GM21381 (cell line): Measurements from ENCODE around the gene TCN1.
"Not testable (repeated sequence)": the region's sequence is repeated elsewhere in the genome, so short reads cannot be mapped to it uniquely, and the experiment has no call there.

Experiments
- ATAC-seq: cut with Tn5 transposase; IDR thresholded peaks from one replicate; pipeline ENCODE4 v1.9.1; 2021; ENCODE audit warnings: mild to moderate bottlenecking, moderate library complexity; ENCODE audit not compliant: unreplicated experiment

Gene TCN1

GRCh38 chr11:59857439-59858434 is 8.6 kb downstream of the TCN1 start:
- ATAC-seq = no peak

GRCh38 chr11:59854871-59855270 is 11.4 kb downstream of the TCN1 start:
- no peak for ATAC-seq

GRCh38 chr11:59851416-59851815 is 14.9 kb downstream of the TCN1 start:
- not testable (repeated sequence) for ATAC-seq

GRCh38 chr11:59849551-59849950 is 16.7 kb downstream of the TCN1 start:
- not testable (repeated sequence) for ATAC-seq

GRCh38 chr11:59849129-59849528 is 17.2 kb downstream of the TCN1 start:
- peak; percentile 77 for ATAC-seq

GRCh38 chr11:59848439-59848838 is 17.8 kb downstream of the TCN1 start:
- ATAC-seq = not testable (repeated sequence)

GRCh38 chr11:59847626-59848025 is 18.7 kb downstream of the TCN1 start:
- no peak for ATAC-seq

GRCh38 chr11:59846556-59846955 is 19.7 kb downstream of the TCN1 start:
- ATAC-seq = no peak

- no peak for ATAC-seq
Measured at GRCh38 chr11:59845399-59845798, 20.9 kb downstream of the TCN1 start, which contains the start of gene CBLIF. Gene CBLIF, minus strand, starts transcription at chr11:59845499. Its CDS starts 46 bp downstream, at chr11:59845453.

GRCh38 chr11:59842316-59842715 is 24.0 kb downstream of the TCN1 start:
- no peak for ATAC-seq

GRCh38 chr11:59841514-59841913 is 24.8 kb downstream of the TCN1 start:
- no peak for ATAC-seq

- no peak for ATAC-seq
Measured at GRCh38 chr11:59839615-59840014, 26.7 kb downstream of the TCN1 start.

- no peak for ATAC-seq
Measured at GRCh38 chr11:59833602-59834001, 32.7 kb downstream of the TCN1 start.

- ATAC-seq = no peak
Measured at GRCh38 chr11:59829358-59829757, 36.9 kb downstream of the TCN1 start.

GRCh38 chr11:59822989-59823566 is 43.2 kb downstream of the TCN1 start:
- ATAC-seq = peak; percentile 79

GRCh38 chr11:59818572-59818971 is 47.7 kb downstream of the TCN1 start:
- no peak for ATAC-seq

GRCh38 chr11:59816434-59816833 is 49.9 kb downstream of the TCN1 start:
- ATAC-seq = not testable (repeated sequence)

GRCh38 chr11:59815754-59816153 is 50.5 kb downstream of the TCN1 start:
- no peak for ATAC-seq

GRCh38 chr11:59814021-59814420 is 52.3 kb downstream of the TCN1 start:
- no peak for ATAC-seq

- ATAC-seq = no peak
Measured at GRCh38 chr11:59813364-59813763, 52.9 kb downstream of the TCN1 start.

GRCh38 chr11:59812220-59812619 is 54.1 kb downstream of the TCN1 start:
- no peak for ATAC-seq

GRCh38 chr11:59810911-59811259 is 55.4 kb downstream of the TCN1 start:
- ATAC-seq = no peak
